Superior temporal gyrus (tissue), 1 donor: Measurements from ENCODE around the gene PDZRN3.

ENCODE experiments used
- DNase-seq: peaks from one replicate; pipeline ENCODE4 v3.0.0-alpha.2; 2016; ENCODE audit errors: extremely low spot score

The PDZRN3 gene

DNA sequence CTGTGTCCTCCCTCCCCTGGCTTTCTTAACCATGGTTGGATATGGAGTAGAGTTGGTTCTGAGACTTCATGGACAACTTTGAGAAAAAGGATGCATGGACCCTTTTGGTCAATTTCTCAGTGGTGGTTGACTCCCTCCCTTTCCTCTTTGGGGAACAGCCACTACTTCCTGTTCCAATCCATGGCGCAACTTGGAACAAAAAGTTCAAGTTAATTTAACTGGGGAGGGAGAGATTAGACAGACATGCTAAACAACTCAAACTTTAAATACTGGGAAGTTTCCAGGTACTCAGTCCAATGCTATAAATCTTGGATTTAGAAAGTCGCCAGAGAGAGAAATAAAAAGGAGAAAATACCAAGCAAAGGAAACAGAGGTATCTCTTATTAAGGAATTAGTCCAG, 202.2 kb downstream of the PDZRN3 start:
- no peak for DNase-seq

DNA sequence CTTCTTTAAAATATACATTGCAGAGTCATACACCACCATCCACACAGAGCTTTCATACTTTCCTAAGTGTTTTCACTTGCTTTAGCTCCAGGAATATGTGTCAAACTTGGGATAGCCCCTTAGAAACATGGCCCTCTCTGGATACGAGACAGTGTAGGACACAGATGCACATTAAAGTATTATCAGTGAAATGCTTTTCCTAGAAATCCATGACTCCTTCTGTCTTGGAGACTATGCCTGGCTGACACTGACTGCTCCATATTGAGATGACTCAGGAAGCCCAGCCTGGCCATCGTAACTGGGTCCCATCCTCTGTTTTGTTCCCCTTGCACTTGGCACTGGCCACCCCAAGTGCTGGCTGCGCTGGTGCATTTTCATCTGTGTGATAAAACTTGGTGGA, 204.8 kb downstream of the PDZRN3 start:
- no peak for DNase-seq

DNA sequence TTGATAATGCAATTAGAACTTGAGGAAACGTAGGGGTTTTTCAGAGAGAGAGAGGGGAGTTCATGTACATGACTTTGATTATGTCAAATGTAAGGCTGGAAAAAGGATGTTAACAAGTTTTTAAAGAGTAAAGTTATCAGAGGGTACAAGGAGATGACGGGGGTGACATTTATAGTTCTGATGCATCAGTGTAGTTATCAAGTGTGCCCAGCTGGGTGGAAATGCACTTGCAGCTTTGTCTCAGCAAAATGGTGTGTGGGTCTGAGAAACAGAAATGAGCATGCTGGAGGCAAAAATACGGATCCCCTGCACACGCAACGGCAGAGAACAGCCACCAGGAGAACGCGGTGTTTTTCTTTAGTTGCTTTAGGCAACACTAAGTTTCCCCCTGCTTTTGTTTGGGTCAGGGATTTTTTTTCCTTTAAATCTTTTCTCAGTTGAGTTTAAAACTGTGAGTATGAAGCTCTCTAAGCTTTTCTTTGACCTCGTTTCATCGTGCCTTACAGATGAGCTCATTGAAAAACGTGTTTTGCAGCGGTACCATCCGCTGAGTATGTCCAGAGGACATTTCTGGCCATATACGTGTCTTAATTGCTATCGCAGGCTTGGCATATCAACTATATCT, 205.4 kb downstream of the PDZRN3 start:
- no peak for DNase-seq

DNA sequence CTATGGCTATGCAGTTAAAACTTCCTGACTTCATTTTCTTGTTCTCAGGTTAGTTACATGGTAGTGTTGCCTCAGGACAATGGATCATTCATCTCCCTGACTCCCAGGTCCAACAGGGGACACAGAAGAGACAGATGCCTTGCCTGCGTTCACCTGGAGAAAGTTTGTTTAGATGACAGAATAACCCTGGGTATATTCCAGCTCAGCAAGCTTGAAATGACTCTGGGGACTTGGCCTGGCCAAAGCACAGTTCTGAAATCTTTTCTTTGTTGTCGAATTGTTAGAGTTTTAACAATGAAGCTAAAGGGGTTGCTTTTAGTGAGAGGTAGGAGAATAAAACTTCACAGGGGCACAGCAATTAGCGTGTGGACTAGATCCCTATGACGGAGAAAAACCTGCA, 206.1 kb downstream of the PDZRN3 start:
- DNase-seq, result no peak

DNA sequence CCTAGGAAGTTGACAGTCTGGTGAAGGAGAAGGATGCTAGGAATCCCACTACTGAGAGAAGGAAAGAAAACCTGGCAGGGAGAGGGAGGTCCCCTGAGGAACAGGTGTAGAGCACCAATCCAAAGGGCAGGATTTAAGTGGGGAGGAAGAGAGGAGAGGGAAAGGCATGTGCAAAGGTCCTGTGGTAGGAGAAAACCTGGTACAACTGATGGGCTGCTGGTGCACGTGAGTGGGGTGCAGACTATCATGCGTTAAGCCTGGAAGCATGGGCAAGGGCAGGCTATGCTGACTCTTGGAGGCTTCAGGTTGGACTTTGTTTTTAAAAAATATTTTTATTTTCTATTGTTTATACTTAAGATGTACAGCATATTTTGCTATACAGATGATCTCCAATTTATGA, 209.6 kb downstream of the PDZRN3 start:
- DNase-seq, result no peak

DNA sequence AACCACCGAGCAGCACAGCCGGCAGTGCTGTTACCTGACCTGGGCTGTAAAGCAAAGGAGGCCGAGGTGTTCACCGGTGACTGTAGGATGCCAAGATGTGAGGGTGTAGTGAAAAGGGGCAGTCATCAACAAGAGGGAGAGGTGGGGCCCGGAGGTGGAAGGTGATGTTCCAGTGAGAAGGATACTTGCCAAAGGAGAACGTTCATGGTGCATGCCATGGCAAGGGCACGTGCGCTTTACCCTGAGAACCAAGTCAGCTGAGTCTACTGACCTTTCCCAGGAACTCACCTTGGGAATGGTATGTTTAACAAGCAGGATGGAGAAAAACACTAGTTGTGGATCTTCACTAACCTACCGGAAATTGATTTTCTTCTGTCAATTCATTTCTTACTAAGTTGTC, 211.1 kb downstream of the PDZRN3 start:
- DNase-seq, result no peak

DNA sequence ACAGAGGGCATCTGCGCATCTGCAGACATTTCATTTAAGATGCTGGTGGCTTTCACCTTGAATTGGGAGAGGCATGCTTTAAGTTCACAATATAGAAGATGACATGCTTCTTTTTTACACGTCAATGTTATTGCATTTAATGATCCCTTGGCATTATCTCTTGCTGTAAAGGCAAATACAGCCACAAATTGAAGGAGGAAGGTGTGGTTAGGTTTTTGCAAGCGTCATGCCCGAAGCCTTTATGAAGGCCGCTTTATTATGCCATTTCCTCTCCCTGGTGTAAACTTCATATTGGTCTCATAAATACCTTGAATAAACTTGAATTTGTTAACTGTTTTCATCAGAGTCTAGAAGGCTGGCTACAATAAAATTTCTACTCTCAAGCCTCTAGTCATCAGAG, 212.7 kb downstream of the PDZRN3 start:
- no peak for DNase-seq

DNA sequence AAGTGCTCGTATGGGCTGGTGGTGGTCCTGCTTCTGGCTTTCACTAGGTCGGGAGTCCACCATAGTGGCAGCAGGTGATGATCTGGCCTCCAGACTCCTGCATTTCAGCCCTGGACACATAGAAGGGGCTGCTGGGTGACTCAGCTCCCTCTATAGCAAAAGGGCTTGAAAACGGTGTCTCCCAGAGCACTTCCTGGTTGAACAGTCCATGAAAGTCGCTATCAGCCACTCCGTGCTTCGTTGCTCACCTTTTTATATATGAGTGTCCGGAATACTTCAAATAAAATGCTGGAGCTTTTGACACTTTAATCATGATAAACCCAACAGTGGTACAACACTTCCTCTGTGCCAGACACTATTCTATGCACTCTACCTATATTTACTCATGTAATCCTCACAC, 213.2 kb downstream of the PDZRN3 start:
- no peak for DNase-seq

DNA sequence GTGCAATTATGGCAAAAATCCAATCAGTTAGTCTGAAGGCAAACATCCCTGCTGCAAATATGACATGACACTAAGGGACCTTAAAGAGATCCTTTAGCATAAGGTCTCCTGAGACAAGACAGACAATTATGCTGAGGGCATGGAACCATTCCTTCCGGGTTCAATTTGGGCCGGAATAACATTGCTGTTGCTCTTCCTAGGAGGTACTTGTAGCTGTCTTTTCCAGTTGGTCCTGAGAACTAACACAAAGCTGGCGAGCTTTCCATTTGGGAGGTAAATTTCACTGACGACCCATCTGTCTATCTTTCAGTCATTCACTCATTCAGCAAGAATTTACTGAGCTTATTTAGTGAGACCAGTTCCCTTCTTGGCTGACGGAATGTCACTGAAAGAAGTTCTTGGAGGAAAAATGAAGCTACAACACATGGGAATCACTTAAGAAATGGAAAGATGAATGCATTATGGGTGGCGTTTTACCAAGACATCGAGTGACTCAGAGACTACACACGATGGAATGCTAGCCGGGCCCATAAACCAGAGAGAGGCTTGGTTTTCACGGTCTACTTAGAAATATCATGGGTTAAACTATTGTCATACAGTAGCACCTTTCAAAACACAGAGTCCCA, 215.5 kb downstream of the PDZRN3 start:
- no peak for DNase-seq

DNA sequence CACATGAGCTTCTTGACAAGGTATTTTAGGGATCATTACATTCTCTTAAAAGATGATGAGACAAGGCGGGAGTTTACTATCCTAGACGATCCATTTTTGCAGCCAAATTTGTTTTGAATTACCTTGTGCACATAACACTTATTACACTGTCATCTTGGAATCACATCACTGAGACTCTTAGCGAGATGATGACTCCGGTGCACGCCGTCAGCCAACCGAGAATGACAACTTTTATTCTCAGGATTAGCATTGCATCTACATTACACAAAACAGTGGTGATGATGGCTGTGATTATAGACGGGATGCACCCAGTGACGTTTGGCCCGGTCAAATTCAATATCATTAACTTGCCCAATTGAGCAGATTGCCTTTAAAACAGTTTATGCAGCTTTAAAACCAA, 216.1 kb downstream of the PDZRN3 start:
- no peak for DNase-seq

DNA sequence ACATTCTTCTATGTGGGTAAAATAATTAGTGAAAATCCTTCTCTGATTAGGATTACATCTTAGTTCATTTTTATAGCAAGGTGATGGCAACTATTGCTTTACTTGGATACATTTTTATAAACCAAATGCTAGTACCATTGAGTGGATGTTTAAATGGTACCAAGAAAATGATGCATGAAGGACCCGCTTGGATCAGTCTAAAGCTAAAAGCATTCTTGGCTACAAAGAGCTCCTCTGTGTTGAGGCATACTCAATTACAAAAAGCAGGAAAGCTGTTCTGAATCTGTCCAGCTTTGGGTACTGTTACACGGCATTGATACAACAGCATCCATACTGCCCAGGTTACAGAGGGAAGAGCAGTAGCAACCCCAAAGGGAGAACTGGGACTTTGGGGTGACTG, 217.2 kb downstream of the PDZRN3 start:
- DNase-seq, result no peak

DNA sequence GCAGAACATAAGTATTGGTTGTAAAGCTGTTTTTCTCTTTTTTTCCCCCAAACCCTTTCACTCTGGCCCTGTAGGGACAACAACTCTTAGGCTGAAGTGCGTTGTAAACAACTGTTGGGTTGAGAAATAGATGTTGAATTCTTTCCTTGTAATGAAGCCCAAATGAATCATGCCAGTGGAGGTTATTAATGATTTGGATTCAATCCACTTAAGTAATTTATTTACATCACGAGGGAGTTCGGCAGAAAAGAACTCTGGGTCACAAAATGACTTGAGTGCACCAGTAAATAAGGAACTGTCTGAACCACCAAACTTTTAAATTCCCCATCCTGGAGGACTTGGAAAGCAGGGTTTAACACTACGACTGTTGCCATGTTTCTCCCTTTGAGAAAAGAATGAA, 218.9 kb downstream of the PDZRN3 start:
- DNase-seq, result no peak

DNA sequence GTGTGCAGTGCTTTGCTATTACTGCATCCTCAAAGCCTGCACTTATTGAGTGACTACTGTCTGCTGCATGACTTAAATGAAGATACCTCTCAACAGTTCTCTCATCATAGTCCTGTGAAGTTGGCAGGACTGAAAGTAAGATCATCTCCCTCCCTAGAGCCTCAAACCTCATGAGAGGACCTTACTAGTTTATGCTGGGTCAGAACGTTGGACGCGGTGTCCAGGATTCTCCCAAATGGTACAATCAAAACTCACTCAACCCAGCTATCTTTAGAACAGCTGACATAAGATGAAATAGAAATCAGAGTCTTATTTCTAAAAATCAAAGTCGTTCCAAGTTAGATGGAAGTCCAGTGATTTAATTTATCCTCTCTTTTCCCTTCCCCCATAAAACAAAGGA, 219.7 kb downstream of the PDZRN3 start:
- DNase-seq, result no peak

DNA sequence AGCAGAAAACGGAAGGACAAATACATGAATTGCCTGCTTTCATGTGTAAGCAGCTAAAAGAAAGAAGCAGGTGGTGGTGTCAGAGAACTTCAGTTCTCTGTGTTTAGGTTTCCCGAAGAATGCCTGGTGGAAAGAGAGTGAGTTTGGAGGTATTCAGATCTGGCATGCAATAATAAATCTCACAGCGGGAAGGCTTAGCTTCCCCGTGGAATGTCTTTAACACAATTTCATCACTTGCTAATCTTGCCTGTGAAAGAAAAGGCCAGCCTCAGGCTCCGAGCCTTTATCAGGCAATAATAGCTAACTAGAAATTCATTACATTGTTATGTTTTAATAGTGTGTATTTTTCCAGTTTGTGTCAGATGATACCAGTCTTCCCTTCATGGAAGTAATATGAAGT, 220.3 kb downstream of the PDZRN3 start:
- no peak for DNase-seq

DNA sequence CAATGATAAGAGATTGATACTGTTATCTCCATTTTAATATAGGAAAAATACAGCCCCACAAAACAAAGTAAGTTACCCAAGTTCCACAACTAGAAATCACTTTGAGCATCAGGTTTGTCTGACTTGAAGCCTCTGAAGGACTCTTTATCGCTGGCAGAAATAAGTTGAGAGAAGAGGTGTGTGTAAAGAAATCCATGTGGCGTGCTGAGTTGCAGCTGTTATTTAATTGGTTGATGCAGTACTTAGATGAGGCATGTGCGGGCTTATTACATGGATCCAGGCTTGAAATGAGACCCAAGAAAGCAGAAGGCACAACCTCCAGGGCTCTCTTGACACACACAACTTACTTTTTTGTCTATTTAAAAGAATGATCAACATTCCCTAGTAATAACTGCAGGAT, 221.3 kb downstream of the PDZRN3 start:
- DNase-seq, result no peak

DNA sequence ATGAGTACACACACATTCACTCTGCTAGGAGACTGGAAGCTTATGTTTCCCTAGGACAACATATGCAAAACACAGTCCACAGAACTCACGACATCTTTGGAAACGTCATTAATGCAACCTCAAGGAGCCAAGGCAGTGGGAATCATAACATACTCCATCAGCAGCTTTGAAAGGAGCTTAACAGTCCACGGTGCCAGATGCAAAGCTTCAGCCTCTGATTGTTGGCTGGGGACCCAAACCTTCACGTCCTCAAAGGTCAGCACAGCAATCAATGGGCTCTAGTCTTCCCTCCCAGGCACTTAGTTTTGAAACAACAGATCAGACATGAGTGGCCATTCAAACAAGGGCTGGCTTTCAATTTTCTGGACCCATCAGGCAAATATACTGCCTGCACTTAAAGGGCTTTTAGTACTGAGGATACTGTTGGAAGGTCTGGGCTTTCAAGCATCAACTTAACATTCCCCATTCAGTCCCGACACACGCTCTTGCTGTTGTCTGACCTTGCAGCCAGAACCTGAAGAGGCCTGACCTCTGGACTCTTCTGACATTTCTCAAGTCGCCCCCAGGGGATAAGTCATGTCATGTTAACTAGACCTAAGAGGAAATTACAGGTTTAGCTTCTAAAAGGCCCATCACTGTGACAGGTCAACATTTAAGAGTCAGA, 223.0 kb downstream of the PDZRN3 start:
- DNase-seq, result no peak

DNA sequence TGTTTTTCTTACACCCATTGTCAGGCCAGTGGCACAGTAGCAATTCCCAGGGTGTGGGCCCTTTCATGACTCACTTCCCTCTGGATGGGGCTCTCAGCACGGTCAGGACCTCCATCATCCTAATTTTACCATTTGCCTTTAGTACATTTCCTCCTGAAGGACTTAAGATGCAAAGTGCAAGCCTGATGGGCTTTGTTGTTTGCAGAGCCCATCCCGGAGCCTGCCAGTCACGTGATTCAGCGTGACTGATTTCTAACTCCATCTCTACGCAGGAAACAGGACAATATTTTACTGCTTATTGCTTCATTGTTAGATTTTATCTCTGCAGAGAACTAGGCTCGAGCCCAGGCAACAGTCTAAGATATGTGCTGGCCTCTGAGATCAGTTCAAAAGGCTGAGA, 223.7 kb downstream of the PDZRN3 start:
- DNase-seq, result no peak

DNA sequence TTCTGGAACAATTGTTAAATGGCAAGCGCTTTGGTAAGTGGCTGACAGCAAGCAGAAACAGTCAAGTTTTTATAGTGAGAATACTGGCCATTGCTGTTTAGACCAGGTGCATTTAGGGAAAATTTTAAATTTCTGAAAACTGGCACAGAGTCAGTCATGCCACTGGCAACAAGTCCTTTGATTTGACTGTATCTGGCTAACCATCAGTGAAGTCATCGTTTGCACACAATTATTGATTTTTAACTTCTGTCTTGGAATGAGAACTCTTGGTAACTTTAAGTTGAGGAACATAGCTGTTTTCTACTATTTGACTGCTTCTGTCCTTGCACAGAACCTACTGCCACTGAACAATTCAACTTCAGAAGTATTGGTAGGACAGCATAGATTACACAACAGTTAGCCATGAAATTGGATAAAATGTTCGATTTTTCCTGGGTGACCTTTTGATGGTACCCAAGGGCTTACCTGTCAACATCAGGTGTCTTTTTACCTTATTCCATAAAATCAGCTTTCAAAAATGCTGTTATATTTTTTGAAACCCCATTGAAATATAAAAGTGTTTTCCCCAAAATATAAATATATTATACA, 225.0 kb downstream of the PDZRN3 start:
- DNase-seq, result no peak

DNA sequence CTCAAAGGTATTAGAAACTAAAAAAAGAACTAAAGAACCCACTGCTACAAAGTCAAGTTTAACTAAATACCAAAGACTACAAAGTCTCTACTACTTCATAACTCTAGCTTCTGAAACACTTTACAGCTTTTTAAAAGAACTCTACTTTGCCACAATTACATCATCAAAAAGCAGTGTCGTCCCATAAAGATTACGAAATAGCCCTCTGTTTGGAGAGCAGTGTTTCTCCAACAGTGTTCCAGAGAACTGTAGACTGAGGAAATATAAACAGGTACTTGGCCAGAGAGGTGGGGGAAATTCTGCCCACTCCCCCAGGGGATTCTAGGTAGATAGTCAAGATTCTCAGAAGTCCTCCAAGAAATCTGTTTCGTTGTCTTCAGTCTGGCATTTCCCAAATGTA, 225.6 kb downstream of the PDZRN3 start:
- DNase-seq, result no peak

DNA sequence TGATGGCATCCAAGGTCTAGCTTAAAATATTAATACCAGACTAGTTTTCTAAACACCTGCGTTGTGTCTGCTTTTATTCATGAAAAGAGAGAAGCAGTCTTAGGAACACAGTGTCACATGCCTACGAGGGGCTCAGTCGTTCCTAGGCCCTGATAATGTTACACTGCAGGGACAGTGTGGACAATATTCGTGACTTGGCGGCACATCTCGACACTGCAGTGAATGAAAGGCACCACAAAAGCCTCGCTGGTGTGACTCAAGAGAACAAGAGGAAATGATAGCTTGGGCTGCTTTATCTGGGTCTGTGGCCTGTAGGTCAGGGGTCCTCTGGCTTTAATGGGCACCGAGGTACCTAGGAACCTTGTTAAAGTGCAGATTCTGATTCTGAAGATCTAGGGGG, 226.7 kb downstream of the PDZRN3 start:
- DNase-seq, result no peak

DNA sequence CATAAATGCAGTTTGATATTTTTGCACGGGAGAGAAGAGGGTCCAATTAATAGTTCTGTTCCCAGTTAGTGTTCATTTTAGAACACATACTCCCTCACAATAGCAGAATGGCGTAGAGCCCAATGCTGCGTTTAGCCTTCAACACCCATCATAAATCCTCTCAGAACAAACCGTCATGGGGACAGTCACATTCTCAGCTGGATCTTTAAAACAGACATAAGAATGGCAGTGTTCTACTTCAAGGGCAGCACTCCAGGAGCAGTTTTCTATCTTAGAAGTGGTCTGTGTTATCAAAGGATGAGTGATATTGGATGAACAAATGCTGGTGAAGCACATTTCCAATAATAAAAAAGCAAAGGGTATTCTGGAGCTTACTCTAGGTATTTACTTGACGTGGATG, 230.5 kb downstream of the PDZRN3 start:
- no peak for DNase-seq

DNA sequence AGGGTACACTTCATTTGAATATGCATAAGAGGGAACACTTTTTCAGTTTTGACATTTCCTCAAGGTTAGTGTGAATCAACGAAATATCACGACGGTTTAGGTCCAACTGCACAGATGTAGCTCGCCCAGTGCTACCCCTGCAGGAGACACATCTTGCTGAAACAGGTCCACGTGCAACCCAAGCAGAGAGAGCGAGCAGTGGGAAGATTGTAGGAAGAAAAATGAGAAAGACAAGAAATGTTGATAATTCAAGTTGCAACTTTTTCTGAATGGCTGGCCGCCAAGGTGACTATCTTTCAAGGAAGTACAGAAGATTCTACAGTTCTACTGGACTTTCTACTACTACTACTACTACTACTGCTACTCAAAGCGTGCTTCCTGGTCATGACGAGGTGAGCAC, 231.7 kb downstream of the PDZRN3 start:
- no peak for DNase-seq

DNA sequence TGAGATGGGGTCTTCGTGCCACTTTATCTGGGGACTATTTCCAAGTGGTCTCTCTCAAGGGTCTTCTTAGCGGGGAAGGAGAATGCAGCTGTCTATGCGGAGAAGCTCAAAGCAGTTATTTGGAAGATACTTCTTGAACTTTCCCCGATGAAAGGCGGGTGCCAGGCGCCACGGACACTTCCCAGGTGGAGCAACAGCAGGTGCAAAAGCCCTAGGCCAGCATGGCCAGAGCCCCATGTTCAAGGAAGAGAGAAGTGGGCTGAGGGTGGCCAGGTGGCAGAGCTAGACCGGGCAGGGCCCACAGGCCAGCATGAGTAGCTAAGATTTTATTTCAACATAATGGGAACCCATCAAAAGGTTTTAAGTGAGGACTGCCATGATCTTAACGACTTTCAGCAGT, 232.8 kb downstream of the PDZRN3 start:
- no peak for DNase-seq
